Activated T-cell treated with anti-CD3 and anti-CD28 coated beads for 1 hour (primary cell): ENCODE data around the gene ING2.
A peak's percentile ranks its signal among the peaks of the same experiment; 100 is the strongest.
"Not testable (repeated sequence)": the region's sequence is repeated elsewhere in the genome, so short reads cannot be mapped to it uniquely, and the experiment has no call there.

Experiments used
- DNase-seq: peaks from one replicate; pipeline ENCODE4 v3.0.0-alpha.2; 2020; ENCODE audit warnings: low read depth

The ING2 gene

GRCh38 chr4:183504930-183505610 lies at the start of gene ING2:
ING2 (plus strand) TSS chr4:183505058; CDS start chr4:183505196, 138 bp downstream.
- no peak for DNase-seq

- no peak for DNase-seq
Observed at GRCh38 chr4:183455431-183456195, 49.2 kb upstream of the ING2 start.

GRCh38 chr4:183458005-183458404 lies 46.9 kb upstream of the ING2 start:
- DNase-seq = no peak

GRCh38 chr4:183463903-183464619 lies 40.8 kb upstream of the ING2 start:
- DNase-seq = not testable (repeated sequence)

GRCh38 chr4:183465879-183466278 lies 39.0 kb upstream of the ING2 start:
- not testable (repeated sequence) for DNase-seq

GRCh38 chr4:183467246-183467645 lies 37.6 kb upstream of the ING2 start:
- no peak for DNase-seq

GRCh38 chr4:183468210-183469095 lies 36.4 kb upstream of the ING2 start:
- DNase-seq = no peak

- no peak for DNase-seq
Observed at GRCh38 chr4:183469285-183469684, 35.6 kb upstream of the ING2 start.

GRCh38 chr4:183469936-183470335 lies 34.9 kb upstream of the ING2 start:
- no peak for DNase-seq

- DNase-seq = no peak
Observed at GRCh38 chr4:183470821-183471220, 34.0 kb upstream of the ING2 start.

GRCh38 chr4:183471946-183472708 lies 32.7 kb upstream of the ING2 start:
- DNase-seq = peak; percentile 91

GRCh38 chr4:183478123-183478522 lies 26.7 kb upstream of the ING2 start:
- no peak for DNase-seq

- DNase-seq = no peak
Observed at GRCh38 chr4:183478926-183479325, 25.9 kb upstream of the ING2 start.

GRCh38 chr4:183482515-183483095 lies 22.3 kb upstream of the ING2 start:
- not testable (repeated sequence) for DNase-seq

GRCh38 chr4:183483997-183484396 lies 20.9 kb upstream of the ING2 start:
- no peak for DNase-seq

GRCh38 chr4:183485411-183486160 lies 19.3 kb upstream of the ING2 start:
- DNase-seq = no peak

GRCh38 chr4:183492791-183493222 lies 12.1 kb upstream of the ING2 start:
- DNase-seq = no peak

GRCh38 chr4:183493246-183493645 lies 11.6 kb upstream of the ING2 start:
- DNase-seq = no peak

GRCh38 chr4:183495184-183495583 lies 9.7 kb upstream of the ING2 start:
- no peak for DNase-seq

GRCh38 chr4:183499389-183499788 lies 5.5 kb upstream of the ING2 start:
- DNase-seq = no peak
